ENCODE measurements around the gene CLRN2. TPM values are rescaled to one million over a fixed set of nuclear protein-coding genes. Genes with fewer than 3 reads are reported as not detected.

The CLRN2 gene
- total RNA-seq, 1 donor: not detected

DNA sequence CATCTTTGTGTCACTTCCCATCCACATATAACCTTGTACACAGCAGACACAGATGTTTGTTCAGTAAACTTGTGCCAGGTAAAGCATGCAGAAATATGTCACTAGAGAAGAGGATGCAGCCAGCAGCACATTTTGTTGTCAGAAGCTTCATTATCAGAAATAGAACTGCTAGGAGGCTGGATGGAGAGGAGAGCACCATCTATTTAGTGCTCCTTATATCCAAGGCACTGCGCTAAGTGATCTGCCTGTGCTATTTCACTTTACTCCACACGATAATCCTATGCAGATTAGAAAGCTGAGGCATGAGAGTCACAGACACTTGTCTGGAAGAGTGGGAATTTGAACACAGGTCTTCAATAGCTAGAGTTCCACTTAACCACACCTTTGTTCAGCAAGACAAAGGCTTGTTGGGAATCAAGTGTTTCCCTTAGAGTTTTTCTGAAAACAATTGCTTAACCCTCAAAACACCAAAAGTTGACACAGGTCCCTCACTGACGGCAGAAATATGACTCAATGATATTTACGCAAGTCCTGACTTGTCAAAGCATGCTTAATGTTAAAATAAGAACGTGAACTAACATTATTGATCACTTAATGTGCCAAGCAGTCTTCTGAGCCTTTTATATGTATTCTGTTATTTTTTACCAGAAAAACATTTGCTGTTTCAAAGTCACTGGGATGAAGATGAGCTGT is 1.8 kb upstream of the CLRN2 start:
- H3K4me3 ChIP-seq (ENCODE audit: low read depth, low read length): no peak overlapping the region
- TF ChIP-seq, protein P1, sequence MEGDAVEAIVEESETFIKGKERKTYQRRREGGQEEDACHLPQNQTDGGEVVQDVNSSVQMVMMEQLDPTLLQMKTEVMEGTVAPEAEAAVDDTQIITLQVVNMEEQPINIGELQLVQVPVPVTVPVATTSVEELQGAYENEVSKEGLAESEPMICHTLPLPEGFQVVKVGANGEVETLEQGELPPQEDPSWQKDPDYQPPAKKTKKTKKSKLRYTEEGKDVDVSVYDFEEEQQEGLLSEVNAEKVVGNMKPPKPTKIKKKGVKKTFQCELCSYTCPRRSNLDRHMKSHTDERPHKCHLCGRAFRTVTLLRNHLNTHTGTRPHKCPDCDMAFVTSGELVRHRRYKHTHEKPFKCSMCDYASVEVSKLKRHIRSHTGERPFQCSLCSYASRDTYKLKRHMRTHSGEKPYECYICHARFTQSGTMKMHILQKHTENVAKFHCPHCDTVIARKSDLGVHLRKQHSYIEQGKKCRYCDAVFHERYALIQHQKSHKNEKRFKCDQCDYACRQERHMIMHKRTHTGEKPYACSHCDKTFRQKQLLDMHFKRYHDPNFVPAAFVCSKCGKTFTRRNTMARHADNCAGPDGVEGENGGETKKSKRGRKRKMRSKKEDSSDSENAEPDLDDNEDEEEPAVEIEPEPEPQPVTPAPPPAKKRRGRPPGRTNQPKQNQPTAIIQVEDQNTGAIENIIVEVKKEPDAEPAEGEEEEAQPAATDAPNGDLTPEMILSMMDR (IDR thresholded peaks at IDR 0.05; ENCODE audit: insufficient read depth, low read depth, low read length): no peak

DNA sequence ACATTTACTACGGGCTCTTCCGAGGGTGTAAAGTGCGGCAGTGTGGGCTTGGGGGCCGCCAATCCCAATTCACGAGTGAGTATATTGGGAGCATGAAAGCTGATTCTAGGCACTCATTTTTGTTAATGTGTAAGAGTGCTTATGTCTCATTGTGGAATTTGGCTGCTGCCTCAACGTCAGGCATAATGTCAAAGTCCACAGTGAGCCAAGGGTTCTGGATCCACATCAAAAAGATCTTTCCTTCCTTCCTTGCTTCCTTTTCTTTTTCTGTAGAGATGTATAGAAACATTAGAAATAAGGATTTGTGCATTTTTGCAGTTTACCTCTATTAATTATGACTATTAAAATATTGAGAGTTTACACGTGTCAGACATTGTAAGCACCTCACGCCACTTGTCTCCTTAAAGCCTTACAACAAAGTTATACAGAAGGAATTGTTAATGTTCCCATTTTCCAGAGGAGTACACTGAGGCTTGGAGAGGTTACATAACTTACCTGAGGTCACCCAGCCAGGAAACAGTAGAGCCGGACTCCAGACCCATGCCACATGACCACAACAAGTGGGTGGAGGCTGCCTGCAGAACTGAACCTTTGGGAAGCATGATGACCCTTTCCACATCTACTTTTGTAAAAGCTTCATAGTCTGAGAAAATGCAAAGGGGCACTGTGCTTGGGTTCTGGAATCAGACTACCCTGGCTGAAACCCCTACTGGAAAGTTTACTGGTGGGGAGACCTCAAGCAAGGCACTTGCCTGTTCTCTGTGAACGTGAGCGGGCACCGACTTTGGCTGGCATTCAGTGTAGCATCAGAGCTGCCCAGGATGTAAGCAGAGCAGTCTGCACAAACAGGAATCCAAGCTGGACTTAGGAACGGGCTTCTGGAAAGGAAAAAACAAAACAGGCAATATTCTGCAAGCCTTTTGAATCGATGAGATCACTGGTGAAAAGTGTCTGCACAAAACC is 761 bp downstream of the CLRN2 start:
- DNase-seq (ENCODE audit: low read depth): no peak
- H3K4me3 ChIP-seq (ENCODE audit: low read depth, low read length): no peak overlapping the region
- TF ChIP-seq, protein P1 (IDR thresholded peaks at IDR 0.05; ENCODE audit: insufficient read depth, low read depth, low read length): no peak

More for the DNA sequence above, 1.8 kb upstream of the CLRN2 start:
- no peak for DNase-seq (ENCODE audit: low read depth)

DNA sequence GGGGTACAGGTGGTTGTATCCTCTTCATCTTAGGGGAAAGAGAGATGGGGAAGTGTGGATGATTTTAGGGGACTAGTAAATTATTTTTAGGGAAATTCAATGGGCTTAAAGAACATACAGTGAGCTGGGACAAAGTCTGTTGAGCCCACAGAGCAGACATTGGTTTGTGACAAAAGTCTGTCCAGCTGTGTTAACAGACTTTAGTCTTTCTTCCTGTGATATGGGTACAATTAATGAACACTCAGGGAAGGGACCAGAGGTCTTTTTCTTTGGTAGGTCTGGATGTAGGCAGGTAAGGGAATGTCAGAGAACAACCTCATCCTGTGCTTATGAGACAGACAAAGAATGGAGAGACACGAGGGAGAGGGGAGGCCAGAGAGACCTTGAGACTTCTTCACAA is 2.0 kb downstream of the CLRN2 start:
- DNase-seq (ENCODE audit: low read depth): no peak
- TF ChIP-seq, protein P1 (IDR thresholded peaks at IDR 0.05; ENCODE audit: insufficient read depth, low read depth, low read length): no peak
- no peak overlapping the region for H3K4me3 ChIP-seq (ENCODE audit: low read depth, low read length)

DNA sequence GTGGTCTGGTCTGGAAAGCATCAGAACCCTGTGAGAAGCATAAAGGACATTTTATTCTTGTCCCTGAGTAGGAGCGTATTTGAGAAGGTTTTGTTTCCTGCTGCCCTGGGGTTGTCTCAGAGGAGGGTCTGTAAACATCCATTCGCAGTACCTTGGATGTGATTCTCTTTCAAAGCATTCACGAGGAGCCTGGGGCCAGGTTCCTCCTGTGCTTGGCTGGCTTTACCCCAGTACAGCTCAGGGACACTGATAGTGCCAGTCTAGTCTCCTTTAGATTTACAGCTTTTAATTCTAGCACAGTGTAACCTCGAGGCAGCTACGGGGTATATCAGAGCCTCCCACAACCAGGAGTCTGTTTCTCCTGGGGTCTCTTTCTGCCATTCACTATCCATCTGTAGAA is 2.7 kb downstream of the CLRN2 start:
- DNase-seq (ENCODE audit: low read depth): no peak
- TF ChIP-seq, protein P1 (IDR thresholded peaks at IDR 0.05; ENCODE audit: insufficient read depth, low read depth, low read length): no peak
- no peak overlapping the region for H3K4me3 ChIP-seq (ENCODE audit: low read depth, low read length)

DNA sequence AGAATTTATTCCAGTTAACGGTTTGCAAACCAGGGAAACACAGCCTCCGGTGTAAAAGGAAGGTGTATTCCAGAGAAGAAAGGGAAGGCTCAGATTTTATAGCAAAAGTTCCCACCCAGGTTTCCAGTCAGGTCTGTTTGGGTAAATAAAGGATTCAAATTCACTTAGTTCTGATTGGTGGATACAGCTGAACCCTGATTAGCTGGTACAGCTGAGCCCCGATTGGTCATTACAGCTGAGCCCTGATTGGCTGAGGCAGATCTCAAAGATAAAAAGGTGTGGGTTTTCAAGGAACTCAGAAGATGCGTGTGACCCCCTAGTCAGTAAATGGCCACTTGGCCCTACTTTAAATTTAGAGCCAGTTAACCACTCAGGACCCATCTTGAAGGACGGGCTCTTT is 6.6 kb downstream of the CLRN2 start:
- TF ChIP-seq, protein P1 (IDR thresholded peaks at IDR 0.05; ENCODE audit: insufficient read depth, low read depth, low read length): no peak
- no peak for DNase-seq (ENCODE audit: low read depth)
- H3K4me3 ChIP-seq (ENCODE audit: low read depth, low read length): no peak overlapping the region

DNA sequence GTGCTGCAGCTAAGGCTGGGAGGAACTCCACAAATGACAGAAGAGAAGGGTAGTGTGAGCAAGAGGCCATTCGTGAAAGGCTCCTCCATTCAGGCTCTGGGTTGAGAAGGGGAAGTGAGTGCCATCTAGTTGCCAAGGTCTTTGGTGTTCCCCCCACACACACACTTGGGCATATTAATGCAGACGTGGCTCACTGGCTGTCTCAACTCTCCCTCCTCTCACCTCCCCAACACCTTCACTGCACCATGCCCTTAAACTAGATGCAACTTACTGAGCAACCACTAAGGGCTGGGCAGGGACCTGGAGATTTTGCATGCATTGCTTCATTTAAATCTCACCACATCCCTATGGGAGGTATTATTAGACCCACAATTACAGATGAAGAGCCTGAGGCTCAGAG is 8.7 kb downstream of the CLRN2 start:
- DNase-seq (ENCODE audit: low read depth): no peak
- no peak overlapping the region for H3K4me3 ChIP-seq (ENCODE audit: low read depth, low read length)
- TF ChIP-seq, protein P1 (IDR thresholded peaks at IDR 0.05; ENCODE audit: insufficient read depth, low read depth, low read length): no peak

Measured in fibroblast of villous mesenchyme (primary cell).